AG04450 (cell line): ENCODE data around the gene SOX30. TPM values are rescaled to one million over a fixed set of nuclear protein-coding genes. Genes with fewer than 3 reads are reported as not detected.
"Not testable (repeated sequence)": the region's sequence is repeated elsewhere in the genome, so short reads cannot be mapped to it uniquely, and the experiment has no call there.

Experiments used
- CTCF ChIA-PET: fragments of 300-600, 350-600 bp; formaldehyde crosslinking; extraction: SDS; loops from one replicate; lab custom pipeline; 2022; ENCODE audit warnings: antibody characterized with exemption, inconsistent platforms; lab: Charles Lee
- POLR2A ChIA-PET: fragments of 350-600 bp; formaldehyde crosslinking; extraction: SDS; loops from one replicate; lab custom pipeline; 2021; ENCODE audit warnings: antibody characterized with exemption, inconsistent platforms; lab: Yijun Ruan, JAX
- DNase-seq: peaks from one replicate; pipeline ENCODE4 v3.0.0-alpha.2; 2011; ENCODE audit warnings: low read depth, low spot score
- H3K27ac ChIP-seq: one replicate; pipeline ENCODE4 v1.5.1; 2012; ENCODE audit warnings: low read depth, low read length, control low read depth
- H3K27me3 ChIP-seq: one replicate; pipeline ENCODE4 v1.6.0; 2012; ENCODE audit warnings: low read length; ENCODE audit not compliant: control insufficient read depth, insufficient read depth
- H3K4me3 ChIP-seq: 2 replicates; pipeline ENCODE4 v1.5.1; 2011; ENCODE audit warnings: mild to moderate bottlenecking, low read depth, low read length, control low read depth
- H3K9me3 ChIP-seq: 2 replicates; pipeline ENCODE4 v1.5.1; 2012; ENCODE audit warnings: low read length; ENCODE audit not compliant: control insufficient read depth, insufficient read depth
- CTCF ChIP-seq: IDR thresholded peaks from 2 replicates; pipeline ENCODE4 v1.5.1; 2011; ENCODE audit warnings: low read depth, low read length, control low read depth, inconsistent platforms
- polyA minus RNA-seq: library from RNA; depleted of rRNA, polyadenylated mRNA; stranded (reverse); fragments of >200 nt; gene quantifications from 2 replicates; pipeline ENCODE4 v1.2.3, GENCODE V29; 2011; rRNA and poly(A)+ RNA removed
- polyA plus RNA-seq: library from polyadenylated mRNA; depleted of rRNA; stranded (reverse); fragments of >200 nt; gene quantifications from 2 replicates; pipeline ENCODE4 v1.2.3, GENCODE V29; 2011; rRNA removed

The SOX30 gene
- polyA plus RNA-seq (0.05 and 0.09 TPM in 2 replicates), polyA minus RNA-seq (not detected in 2 replicates)

GRCh38 chr5:157652377-157652692 lies at the start of gene SOX30:
SOX30 (minus strand) TSS chr5:157652438; CDS start chr5:157652078, 360 bp downstream.
- CTCF ChIA-PET, result no interaction called here
- H3K9me3 ChIP-seq, result peaks cover 16% of the 10 kb centered on the region
- no peak within 1 kb of the TSS for H3K27ac ChIP-seq
- no peak for TF ChIP-seq CTCF
- DNase-seq, result no peak
- no peaks in the 10 kb centered on the region for H3K27me3 ChIP-seq
- POLR2A ChIA-PET, result no interaction called here
- H3K4me3 ChIP-seq, result peak within 1 kb of the TSS; percentile 33; the same call in 1 of the 2 replicates

- POLR2A ChIA-PET, result not testable (repeated sequence)
- CTCF ChIA-PET, result interaction anchor here (1.4 kb wide), 1 partner anchor 222 kb away, joined by 3 read pairs; no protein-coding TSS in a partner anchor
Observed at GRCh38 chr5:157698674-157699073, 46.4 kb upstream of the SOX30 start.

GRCh38 chr5:157696154-157696553 lies 43.9 kb upstream of the SOX30 start:
- POLR2A ChIA-PET, H3K27me3 ChIP-seq, DNase-seq, H3K4me3 ChIP-seq, H3K9me3 ChIP-seq, CTCF ChIA-PET, H3K27ac ChIP-seq: not testable (repeated sequence)

More at GRCh38 chr5:157698674-157699073, 46.4 kb upstream of the SOX30 start:
- not testable (repeated sequence) for H3K4me3 ChIP-seq, H3K27ac ChIP-seq, H3K9me3 ChIP-seq, DNase-seq, H3K27me3 ChIP-seq

DNA sequence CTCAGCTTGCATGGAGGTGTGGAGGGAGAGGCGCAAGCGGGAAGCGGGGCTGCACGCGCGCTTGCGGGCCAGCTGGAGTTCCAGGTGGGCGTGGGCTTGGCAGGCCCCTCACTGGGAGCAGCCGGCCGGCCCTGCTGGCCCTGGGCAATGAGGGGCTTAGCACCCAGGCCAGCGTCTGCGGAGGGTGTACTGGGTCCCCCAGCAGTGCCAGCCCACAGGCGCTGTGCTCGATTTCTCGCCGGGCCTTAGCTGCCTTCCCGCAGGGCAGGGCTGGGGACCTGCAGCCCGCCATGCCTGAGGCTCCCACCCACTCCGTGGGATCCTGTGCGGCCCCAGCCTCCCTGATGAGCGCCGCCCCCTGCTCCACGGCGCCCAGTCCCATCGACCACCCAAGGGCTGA lies 41.6 kb upstream of the SOX30 start:
- CTCF ChIA-PET, H3K27ac ChIP-seq, H3K4me3 ChIP-seq, DNase-seq, POLR2A ChIA-PET, H3K27me3 ChIP-seq: not testable (repeated sequence)
- H3K9me3 ChIP-seq, result peaks cover 21% of the 10 kb centered on the region

DNA sequence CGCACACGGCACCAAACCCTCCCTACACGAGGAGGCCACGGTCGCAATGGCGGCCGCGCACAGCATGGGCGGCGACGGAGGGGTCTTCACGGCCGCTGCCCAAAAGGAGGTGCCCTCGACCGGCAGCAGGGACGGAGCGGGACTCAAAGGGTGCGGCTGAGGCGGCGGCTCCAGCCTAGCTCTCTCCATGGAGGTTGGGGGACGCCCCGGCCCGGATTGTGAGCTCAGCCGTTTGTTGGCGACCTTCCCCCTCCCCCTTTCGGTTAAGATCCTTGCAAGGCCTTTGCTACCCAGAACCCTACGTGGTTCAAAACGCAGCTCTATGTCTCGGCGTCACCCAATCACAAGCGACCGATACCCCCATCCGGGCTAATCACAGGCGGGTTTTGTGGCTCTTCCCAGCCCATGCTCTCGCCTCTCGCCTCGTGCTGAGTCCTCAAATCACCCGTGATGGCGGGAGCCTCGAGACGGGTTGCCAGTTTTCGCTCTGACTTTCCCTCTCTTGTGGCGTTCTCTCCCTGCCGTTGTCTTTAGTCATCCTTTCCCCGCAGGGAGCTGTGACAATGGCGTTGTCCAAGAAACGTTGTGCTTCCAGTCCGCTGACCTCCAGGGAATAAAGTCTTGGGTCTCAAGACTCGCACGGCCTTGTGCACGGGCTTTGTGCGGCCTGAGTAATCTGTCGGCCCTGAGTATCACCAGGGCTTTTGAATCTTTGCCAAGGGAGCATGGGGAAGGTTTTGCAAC lies 38.6 kb upstream of the SOX30 start:
- no peak for TF ChIP-seq CTCF
- ChIA-PET CTCF (no interaction called here), POLR2A (no interaction called here)
- no peak for DNase-seq
- no peaks in the 10 kb centered on the region for H3K27me3 ChIP-seq
- no peak overlapping the region for H3K27ac ChIP-seq
- peaks cover 18% of the 10 kb centered on the region for H3K9me3 ChIP-seq
- no peak overlapping the region for H3K4me3 ChIP-seq

DNA sequence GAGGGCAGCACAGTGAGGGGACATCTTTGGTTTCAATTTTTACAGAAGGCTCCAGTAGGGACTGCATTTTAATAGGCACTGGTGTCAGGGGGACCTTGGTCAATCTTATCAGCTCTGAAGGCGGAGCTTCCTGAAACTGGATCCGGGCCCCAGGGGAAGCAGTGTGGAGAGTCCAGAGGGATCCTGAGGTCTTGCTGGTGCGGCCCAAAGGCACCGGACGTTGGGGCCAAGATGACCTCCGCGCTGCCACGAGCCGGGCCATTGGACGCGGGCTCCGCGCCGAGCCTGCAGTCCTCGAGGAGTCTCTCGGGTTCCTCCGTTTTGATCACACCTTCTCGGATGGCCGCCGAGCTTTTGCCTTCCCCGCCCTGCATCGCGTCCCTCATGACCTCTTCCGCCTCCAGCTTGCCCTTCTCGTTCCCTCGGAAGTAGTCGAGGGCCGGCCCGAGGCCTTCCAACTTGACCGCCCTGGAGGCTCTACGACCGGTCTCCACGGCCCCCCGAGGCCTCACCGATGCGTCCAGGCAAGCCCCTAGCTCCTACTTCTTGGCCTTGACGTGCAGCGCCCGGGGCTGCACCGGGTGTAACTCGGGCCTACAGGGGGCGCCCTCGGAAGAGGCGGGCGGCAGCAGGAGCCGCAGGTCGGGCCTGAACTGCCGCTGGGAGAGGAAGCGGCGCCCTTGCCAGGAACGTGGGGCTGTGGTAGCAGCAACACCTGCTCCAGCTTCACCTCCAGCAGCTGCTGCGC lies 37.9 kb upstream of the SOX30 start:
- no peak overlapping the region for H3K4me3 ChIP-seq
- ChIA-PET CTCF (interaction anchor here (0.6 to 1.4 kb wide), 2 partner anchors 29 to 258 kb away, joined by 3 to 4 read pairs; no protein-coding TSS in a partner anchor), POLR2A (no interaction called here)
- H3K9me3 ChIP-seq, result peaks cover 18% of the 10 kb centered on the region
- H3K27me3 ChIP-seq, result no peaks in the 10 kb centered on the region
- no peak for DNase-seq
- 0 out of 2 replicates have a peak, but pooled peaks have one; percentile 17 for TF ChIP-seq CTCF
- H3K27ac ChIP-seq, result no peak overlapping the region
